PFSK-1 (cell line): Measurements from ENCODE around the gene POMGNT2.

Source experiments
- FOXP2 ChIP-seq: optimal IDR thresholded peaks from 2 replicates; pipeline ENCODE3; 2011; ENCODE audit warnings: borderline replicate concordance, control low read depth, inconsistent platforms; ENCODE audit not compliant: insufficient read depth; ENCODE audit errors: extremely low read length, extremely low read depth
- POLR2AphosphoS5 ChIP-seq: IDR thresholded peaks from 2 replicates; pipeline ENCODE4 v1.6.1; 2012; ENCODE audit warnings: low read depth, mild to moderate bottlenecking, control low read depth, low read length, moderate library complexity
- SIN3A ChIP-seq: IDR thresholded peaks from 2 replicates; pipeline ENCODE4 v1.6.1; 2012; ENCODE audit warnings: mild to moderate bottlenecking, low read length, moderate library complexity, borderline replicate concordance; ENCODE audit not compliant: insufficient read depth
- TAF1 ChIP-seq: IDR thresholded peaks from 2 replicates; pipeline ENCODE4 v1.6.1; 2012; ENCODE audit warnings: low read length, control low read depth, borderline replicate concordance; ENCODE audit not compliant: insufficient read depth
- TF ChIP-seq, protein P1 (sequence below), 2 experiments: IDR thresholded peaks; 2 replicates each; pipeline versions ENCODE4 v1.6.1 to v1.8.0; 2011 to 2012; ENCODE audit warnings: low read depth in 2 of 2, low read length in 2 of 2, control low read depth in 1 of 2, inconsistent platforms in 1 of 2, mild to moderate bottlenecking in 1 of 2, moderate library complexity in 1 of 2; ENCODE audit not compliant: insufficient read depth in 1 of 2

The POMGNT2 gene

DNA sequence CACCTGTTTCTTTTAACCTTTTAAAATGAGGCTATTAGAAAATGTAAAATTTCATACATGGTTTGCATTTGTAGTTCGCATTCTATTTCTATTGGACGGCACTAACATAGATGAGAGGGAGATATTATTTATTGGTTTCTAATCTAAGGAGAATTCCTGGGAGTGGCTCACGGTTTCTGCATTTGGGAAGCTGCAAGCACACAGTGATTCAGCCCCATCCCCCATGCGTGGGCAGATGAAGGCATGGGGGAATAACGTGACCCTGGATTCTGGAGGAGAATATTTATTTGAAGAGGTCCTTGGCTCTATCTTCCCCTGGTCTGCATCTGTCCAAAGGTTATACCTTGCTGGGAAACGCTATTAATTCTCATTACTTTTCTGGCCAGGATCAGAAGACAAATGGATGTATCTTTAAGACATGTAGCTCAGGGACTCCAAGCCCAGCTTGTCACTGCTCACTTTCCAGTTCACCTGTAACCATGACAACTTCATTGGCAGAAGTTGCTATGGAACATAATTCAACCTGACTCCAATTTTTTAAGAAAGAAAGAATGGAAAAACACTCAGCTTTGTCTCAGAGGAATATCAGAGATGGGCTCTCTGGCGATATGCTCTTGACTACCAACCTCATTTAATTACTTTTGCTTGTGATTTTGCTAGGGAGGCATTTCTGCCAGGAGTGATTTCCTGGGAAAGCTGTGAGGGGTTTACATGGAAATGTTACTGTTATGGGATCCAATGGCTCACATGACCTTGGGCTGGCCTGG, 27.2 kb upstream of the POMGNT2 start:
- no peak for TF ChIP-seq FOXP2
- no peak for TF ChIP-seq TAF1
- no peak for TF ChIP-seq POLR2AphosphoS5
- TF ChIP-seq SIN3A = no peak
- TF ChIP-seq, protein P1, sequence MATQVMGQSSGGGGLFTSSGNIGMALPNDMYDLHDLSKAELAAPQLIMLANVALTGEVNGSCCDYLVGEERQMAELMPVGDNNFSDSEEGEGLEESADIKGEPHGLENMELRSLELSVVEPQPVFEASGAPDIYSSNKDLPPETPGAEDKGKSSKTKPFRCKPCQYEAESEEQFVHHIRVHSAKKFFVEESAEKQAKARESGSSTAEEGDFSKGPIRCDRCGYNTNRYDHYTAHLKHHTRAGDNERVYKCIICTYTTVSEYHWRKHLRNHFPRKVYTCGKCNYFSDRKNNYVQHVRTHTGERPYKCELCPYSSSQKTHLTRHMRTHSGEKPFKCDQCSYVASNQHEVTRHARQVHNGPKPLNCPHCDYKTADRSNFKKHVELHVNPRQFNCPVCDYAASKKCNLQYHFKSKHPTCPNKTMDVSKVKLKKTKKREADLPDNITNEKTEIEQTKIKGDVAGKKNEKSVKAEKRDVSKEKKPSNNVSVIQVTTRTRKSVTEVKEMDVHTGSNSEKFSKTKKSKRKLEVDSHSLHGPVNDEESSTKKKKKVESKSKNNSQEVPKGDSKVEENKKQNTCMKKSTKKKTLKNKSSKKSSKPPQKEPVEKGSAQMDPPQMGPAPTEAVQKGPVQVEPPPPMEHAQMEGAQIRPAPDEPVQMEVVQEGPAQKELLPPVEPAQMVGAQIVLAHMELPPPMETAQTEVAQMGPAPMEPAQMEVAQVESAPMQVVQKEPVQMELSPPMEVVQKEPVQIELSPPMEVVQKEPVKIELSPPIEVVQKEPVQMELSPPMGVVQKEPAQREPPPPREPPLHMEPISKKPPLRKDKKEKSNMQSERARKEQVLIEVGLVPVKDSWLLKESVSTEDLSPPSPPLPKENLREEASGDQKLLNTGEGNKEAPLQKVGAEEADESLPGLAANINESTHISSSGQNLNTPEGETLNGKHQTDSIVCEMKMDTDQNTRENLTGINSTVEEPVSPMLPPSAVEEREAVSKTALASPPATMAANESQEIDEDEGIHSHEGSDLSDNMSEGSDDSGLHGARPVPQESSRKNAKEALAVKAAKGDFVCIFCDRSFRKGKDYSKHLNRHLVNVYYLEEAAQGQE (IDR thresholded peaks at IDR 0.05; ENCODE audit: insufficient read depth in 1 of 2, low read depth in 2 of 2, low read length in 2 of 2) = no peak

GRCh38 chr3:43132193-43132592, 26.3 kb upstream of the POMGNT2 start:
- TF ChIP-seq FOXP2 (no peak), POLR2AphosphoS5 (no peak), TAF1 (no peak), SIN3A (no peak)
- TF ChIP-seq, protein P1 (IDR thresholded peaks at IDR 0.05; ENCODE audit: insufficient read depth in 1 of 2, low read depth in 2 of 2, low read length in 2 of 2) = no peak

DNA sequence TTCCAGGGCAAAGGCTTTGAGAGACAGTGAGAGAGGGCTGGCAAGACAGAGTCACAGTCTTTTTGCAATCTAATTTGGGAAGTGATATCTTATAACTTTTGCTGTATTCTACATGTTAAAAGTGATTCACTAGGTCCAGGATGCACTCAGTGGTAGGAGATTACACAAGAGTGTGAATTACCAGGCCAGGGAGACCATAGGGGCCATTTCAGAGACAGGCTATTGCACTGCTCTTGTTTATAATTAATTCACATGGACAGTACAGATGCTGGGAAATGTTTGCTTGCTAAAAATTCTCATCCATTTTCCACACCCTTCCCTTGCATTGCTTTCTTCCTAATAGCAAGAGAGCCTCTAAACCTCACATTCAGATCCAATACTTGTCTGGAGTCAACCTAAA, 22.6 kb upstream of the POMGNT2 start:
- TF ChIP-seq, protein P1 (IDR thresholded peaks at IDR 0.05; ENCODE audit: insufficient read depth in 1 of 2, low read depth in 2 of 2, low read length in 2 of 2) = no peak
- TF ChIP-seq FOXP2 (no peak), SIN3A (no peak), POLR2AphosphoS5 (no peak), TAF1 (no peak)

DNA sequence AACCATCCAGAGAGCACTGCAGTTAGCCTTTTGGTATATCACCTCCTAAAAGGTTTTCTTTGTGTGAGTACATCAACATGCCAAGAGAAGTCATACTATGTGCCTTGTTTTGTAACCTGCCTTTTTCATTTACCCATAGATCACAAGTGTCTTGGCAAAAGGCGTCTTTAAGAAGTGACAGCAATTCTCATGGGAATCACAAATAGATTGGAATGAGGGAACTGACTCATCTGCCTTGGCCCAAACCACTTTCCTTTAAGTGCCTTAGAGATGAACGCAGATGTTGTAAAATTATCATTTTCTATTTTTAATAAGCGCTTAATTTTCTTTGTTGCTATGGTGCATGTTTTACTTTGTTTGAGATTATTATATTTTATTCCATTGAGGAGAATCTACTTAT, 20.7 kb upstream of the POMGNT2 start:
- no peak for TF ChIP-seq FOXP2
- TF ChIP-seq POLR2AphosphoS5 = no peak
- no peak for TF ChIP-seq TAF1
- TF ChIP-seq, protein P1 (IDR thresholded peaks at IDR 0.05; ENCODE audit: insufficient read depth in 1 of 2, low read depth in 2 of 2, low read length in 2 of 2) = no peak
- TF ChIP-seq SIN3A = no peak

GRCh38 chr3:43123895-43124294, 18.0 kb upstream of the POMGNT2 start:
- no peak for TF ChIP-seq SIN3A
- no peak for TF ChIP-seq TAF1
- TF ChIP-seq, protein P1 (IDR thresholded peaks at IDR 0.05; ENCODE audit: insufficient read depth in 1 of 2, low read depth in 2 of 2, low read length in 2 of 2) = no peak
- no peak for TF ChIP-seq FOXP2
- no peak for TF ChIP-seq POLR2AphosphoS5
